NCI-H2081 (cell line): ENCODE measurements around the gene WASL.
"Not testable (repeated sequence)": the region's sequence is repeated elsewhere in the genome, so short reads cannot be mapped to it uniquely, and the experiment has no call there.

Source experiments
- DNase-seq, 2 experiments: peaks; one replicate each; lab custom pipeline; 2025; lab: John Stamatoyannopoulos, UW

The WASL gene

DNA sequence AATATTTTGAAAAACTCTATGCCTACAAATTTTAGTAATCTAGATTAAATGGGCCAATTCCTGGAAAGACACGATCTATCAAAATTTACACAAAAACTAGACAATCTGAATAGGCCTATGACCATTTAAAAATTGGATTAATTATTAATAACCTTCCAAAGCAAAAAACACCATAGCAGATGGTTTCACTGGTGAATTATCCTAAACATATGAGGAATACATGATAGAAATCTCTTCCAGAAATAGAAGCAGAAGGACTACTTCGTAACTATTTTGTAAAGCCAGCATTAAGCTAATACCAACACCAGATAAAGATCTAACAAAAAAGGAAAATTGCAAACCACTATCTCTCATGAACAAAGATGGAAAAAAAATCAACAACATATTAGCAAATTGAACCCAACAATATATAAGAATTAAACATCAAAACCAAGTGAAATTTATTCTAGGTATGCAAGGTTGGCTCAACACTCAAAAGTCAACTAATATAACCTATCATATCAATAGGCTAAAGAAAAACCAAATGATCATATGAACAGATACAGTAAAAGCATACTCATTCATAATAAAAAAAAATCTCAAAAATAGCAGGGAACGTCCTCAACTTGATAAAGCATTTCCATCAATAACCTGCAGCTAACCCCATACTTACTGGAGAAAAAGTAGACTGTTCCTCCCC lies 16.3 kb downstream of the WASL start:
- DNase-seq, result no peak

DNA sequence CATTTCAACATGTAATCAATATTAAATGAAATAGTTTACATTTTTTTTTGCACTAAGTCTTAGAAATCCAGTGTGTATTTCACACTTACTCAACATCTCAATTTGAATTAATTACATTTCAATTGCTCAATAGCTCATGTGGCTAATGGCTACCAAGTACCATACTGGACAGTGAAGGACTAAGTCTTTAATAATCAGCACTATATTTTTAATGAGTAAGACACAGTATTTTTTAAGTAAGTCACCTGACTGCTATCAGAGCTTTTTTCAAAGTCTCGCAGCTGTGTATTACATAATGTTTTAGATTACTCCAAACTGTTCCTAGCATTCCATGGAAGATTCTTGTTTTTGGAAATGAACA lies 19.6 kb downstream of the WASL start:
- no peak for DNase-seq

- DNase-seq, result no peak
These were observed 21.5 kb downstream of the WASL start for GRCh38 chr7:123727071-123727837.

GRCh38 chr7:123725586-123726171 lies 23.1 kb downstream of the WASL start:
- DNase-seq, result no peak

DNA sequence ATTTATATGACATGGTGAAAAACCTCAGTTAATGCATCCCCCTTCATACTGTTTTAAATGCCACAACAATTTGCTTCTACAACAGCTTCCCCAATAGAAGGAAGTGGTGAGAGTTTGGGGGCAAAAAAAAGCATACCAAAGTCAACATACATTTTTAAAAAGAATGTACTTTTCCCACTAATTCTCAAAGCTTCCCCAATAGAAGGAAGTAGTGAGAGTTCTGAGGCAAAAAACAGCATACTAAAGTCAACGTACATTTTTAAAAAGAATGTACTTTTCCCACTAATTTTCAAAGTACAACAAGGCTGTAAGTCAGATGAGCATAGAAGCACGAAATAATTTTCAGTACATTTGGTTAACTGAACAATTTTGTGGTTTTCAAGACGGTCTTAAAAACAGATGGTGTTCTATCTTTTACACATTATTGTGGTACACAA lies 24.0 kb downstream of the WASL start:
- DNase-seq, result no peak

GRCh38 chr7:123723913-123724312 lies 24.9 kb downstream of the WASL start:
- DNase-seq, result no peak

DNA sequence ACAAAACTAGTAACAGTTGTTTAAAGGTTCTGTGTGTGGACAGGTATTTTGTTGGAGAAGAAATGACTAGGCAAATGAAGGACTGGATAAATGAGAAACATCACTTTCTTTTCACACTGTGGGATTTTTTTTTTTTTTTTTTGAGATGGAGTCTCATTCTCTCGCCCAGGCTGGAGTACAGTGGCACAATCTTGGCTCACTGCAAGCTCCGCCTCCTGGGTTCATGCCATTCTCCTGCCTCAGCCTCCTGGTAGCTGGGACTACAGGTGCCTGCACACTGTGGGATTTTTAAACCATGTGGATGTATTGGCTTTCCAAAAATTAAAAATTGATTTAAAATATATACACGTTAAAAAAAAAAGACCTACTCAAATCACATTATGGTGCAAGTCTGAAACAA lies 28.3 kb downstream of the WASL start:
- not testable (repeated sequence) for DNase-seq

DNA sequence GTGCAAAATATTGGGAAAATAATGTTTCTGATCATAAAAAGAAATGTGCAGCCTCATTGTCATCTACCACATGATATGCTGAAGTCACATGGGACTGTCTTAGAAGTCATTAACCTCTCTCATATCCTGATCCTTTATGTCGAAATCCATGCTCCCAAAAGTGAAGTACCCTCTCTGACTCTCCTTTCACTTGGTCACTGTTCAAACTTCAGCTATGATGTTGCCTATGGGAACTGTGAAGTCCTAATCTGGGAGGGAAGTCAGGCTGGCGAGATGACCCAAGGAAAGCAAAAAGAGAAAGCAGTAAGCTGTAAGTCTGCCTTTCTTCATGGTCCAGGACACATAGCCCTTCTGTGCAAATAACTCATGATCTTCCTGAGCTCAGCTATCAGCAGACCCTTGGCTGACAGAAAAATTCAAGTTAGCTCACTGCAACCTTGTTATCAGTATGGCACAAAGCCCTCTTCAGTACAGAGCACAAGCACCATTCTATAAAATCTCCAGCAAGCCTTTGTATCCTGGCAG lies 29.5 kb downstream of the WASL start:
- DNase-seq, result no peak

DNA sequence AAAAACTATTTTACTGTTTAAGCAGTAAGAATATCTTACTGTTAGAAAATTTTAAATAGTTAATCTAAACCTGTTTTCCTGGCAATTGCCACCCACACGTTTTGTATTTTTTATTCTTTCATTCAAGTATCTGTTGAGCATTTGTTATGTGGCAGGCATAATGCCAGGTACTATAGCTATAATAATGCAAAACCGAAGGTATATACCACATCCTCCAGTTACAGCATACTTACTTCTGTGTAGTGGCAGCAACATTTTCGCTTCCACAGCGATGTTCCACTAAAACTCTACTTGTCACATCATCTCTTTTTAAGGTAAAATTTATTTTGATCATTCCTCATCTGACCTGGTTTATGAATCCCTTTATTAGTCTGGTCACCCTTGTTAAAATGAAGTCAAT lies 30.0 kb downstream of the WASL start:
- DNase-seq, result no peak

DNA sequence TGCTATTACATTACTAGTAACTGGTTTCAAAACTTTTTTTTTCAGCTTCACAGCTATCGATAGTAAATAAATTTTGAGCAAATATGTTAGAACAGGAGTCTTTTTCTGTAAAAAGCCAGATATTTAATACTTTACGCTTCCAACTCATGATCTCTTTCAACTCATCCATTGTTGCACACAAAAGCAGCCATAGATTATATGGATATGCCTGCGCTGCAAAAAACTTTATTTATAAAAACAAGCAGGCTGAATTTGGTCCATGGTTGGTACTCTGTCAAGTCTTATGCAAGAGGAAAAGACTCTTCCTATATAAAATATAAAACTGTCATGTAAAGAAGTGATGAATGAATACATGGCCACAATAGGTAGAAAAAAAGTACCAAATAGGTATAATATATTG lies 31.1 kb downstream of the WASL start:
- no peak for DNase-seq

GRCh38 chr7:123716877-123717276 lies 31.9 kb downstream of the WASL start:
- no peak for DNase-seq

DNA sequence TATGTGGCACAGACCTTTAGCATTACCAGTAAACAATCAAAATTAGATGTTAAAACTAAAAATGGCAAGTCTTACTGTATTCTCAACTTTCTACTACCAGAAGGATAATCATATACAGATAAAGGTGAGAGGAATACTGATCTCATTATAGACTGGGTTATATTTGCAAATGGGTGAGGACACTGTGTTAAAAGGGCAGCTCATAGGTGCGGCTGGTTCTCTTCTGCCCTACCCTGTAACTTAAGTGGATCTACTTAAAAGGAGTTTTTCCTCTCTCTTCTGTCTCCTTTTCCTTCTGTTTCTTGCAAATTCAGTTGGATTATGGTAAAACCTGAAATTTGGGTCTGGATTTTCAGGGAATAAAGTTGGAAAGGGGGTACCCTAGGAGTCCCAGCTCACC lies 33.0 kb downstream of the WASL start:
- no peak for DNase-seq

GRCh38 chr7:123715198-123715597 lies 33.6 kb downstream of the WASL start:
- DNase-seq, result no peak

GRCh38 chr7:123714296-123715080 lies 34.3 kb downstream of the WASL start:
- DNase-seq, result no peak

DNA sequence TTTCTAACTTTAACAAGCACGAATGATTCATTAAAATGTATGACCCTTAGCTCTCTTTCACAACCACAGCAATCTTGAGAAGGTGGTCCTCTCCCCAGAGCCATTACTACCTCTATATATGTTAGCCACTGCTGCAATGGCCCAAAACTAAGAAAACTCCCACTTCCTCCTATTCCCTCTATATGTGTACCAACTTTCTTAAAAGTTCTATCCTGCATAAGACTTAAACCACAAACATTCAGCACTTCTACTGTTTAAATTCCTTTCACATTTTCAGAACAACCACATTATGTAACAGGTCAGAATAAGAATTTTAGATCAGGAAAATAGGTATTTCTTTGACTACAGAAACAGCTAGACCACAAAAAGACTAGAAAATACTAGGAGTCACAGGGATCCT lies 36.2 kb downstream of the WASL start:
- DNase-seq, result no peak

- DNase-seq, result no peak
These were observed 36.9 kb downstream of the WASL start for GRCh38 chr7:123711832-123712293.

DNA sequence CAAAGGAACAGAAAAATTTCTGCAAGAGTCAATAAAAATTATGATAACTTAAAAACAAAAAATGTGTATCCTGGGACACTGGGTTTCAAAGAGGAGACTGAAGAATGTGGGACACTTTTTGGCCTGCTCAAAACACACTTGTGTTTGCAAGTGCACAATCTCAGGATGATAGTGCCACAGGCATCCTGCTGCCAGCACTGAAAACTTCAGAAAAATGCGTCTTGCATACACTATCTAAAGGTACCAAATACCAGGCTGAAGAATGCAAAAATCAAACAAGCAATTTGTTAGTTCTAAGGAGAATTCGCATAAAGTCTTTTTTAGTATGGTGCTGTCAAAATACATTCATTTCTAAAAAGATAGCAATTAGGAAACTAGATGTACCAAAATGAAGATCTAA lies 38.1 kb downstream of the WASL start:
- DNase-seq, result no peak

GRCh38 chr7:123709525-123709924 lies 39.3 kb downstream of the WASL start:
- no peak for DNase-seq

- DNase-seq, result no peak
These were observed 43.4 kb downstream of the WASL start for GRCh38 chr7:123705211-123705901.

- DNase-seq, result no peak
These were observed 52.7 kb downstream of the WASL start for GRCh38 chr7:123695944-123696677.

GRCh38 chr7:123692471-123692877 lies 56.3 kb downstream of the WASL start:
- DNase-seq, result no peak
